GM19193 (cell line): ENCODE results near the gene FBXL19.

Experiments used
- POLR2A ChIP-seq: IDR thresholded peaks from 4 replicates; pipeline ENCODE4 v1.6.1; 2011; ENCODE audit not compliant: insufficient read depth, insufficient read length; ENCODE audit errors: extremely low read depth

FBXL19 gene

GRCh38 chr16:30982548-30983288, 59.3 kb downstream of the FBXL19 start:
- no peak for TF ChIP-seq POLR2A

GRCh38 chr16:30983289-30983889, 60.0 kb downstream of the FBXL19 start:
- TF ChIP-seq POLR2A, result no peak

GRCh38 chr16:30983898-30984610, 60.7 kb downstream of the FBXL19 start:
- TF ChIP-seq POLR2A, result no peak

GRCh38 chr16:30984669-30985400, 61.5 kb downstream of the FBXL19 start, which contains the start of gene HSD3B7:
Gene HSD3B7 (plus strand): TSS chr16:30985207. CDS start chr16:30985659, 452 bp downstream.
- peak; percentile 32 for TF ChIP-seq POLR2A

DNA sequence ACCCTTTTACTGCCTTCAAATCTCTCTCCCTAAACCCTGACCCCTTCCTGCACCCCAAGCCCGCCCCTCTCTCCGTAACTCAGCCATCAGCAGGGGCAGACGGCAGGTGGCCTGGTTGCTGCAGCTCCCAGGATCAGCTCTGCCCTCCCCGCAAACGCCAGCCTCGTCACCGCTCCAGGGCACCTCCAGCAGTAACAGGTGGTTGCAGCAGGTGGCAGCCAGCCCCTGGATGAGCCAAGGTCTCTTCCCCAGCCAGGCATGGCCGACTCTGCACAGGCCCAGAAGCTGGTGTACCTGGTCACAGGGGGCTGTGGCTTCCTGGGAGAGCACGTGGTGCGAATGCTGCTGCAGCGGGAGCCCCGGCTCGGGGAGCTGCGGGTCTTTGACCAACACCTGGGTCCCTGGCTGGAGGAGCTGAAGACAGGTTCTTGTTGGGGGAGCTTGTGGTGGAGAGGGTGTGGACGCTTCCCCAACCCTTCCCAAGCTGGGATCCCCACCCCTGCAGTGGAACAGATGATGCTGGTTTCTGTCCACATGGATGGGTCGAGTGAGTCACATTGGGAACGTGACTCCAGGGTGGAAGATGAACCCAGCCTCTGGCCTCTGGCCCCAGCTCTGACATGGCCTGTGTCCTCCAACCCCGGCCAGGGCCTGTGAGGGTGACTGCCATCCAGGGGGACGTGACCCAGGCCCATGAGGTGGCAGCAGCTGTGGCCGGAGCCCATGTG, 62.2 kb downstream of the FBXL19 start:
- TF ChIP-seq POLR2A, result no peak

DNA sequence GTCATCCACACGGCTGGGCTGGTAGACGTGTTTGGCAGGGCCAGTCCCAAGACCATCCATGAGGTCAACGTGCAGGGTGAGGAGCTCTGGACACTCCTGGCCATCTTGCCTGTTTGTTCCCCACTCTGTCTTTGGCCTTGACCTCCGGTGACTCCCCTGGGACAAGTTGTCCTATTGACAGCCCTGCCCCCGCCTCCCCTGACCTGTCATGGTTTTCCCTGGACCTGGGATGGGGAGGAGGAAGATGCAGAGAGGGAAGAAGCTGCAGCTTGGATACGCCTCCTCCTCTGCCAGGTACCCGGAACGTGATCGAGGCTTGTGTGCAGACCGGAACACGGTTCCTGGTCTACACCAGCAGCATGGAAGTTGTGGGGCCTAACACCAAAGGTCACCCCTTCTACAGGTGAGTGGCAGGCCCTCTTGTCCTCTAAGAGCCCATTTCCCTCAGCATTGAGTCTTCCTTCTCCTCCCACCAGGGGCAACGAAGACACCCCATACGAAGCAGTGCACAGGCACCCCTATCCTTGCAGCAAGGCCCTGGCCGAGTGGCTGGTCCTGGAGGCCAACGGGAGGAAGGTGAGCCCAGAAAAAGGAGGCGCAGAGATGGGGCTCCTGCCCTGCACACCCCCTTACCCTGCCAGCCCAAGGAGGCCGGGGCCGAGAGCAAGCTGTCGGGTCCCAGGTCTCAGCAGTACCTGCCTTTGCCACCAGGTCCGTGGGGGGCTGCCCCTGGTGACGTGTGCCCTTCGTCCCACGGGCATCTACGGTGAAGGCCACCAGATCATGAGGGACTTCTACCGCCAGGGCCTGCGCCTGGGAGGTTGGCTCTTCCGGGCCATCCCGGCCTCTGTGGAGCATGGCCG, 63.0 kb downstream of the FBXL19 start:
- no peak for TF ChIP-seq POLR2A

- TF ChIP-seq POLR2A, result no peak
Measured at GRCh38 chr16:30987581-30988190, 64.3 kb downstream of the FBXL19 start.

DNA sequence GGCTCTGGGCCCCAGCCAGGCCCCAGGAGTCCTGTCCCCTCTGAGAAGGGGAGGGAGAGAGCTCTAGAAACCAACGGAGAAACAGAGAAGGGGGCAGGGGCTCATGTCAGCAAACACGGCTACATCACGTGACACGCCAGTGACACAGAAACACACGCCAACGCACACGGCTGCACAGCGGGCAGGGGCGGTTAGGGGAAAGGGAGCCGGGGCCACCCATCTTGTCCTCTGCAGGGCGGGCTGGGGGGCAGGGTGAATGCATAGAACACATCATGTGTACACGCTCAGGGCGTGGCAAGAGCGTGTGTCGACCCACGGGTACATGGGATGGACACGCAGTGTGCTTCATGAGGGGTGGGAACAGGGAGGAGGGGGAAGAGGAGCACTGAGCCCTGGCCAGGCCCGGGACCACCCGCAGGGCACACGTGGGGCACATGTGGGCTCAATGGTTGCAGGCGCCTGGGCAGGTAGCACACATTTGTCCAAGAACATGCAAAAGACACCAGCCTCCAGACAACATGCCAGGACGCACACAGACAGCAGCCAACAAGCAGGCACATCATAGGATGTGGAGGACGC, 66.2 kb downstream of the FBXL19 start:
- TF ChIP-seq POLR2A, result no peak

DNA sequence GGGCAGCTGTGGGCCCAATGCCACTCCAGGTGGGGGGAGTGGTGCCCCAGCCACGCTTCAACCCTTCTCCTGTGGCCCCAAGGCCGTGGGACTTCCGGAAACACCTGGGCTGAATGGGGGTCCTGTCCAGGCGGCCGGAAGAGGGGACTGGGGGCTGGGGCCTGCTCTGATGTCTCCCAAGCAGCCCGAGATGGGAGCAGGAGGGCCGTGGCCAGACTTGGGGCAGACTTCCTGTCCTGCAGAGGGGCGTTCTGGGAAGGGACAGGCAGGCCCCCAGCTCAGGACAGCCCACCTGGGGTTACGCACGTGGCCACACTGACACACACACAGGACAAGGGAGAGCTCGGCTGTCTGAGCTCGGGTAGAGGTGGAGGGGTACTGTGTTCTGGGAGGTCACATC, 66.7 kb downstream of the FBXL19 start:
- no peak for TF ChIP-seq POLR2A

GRCh38 chr16:30991052-30991451, 67.7 kb downstream of the FBXL19 start:
- no peak for TF ChIP-seq POLR2A

DNA sequence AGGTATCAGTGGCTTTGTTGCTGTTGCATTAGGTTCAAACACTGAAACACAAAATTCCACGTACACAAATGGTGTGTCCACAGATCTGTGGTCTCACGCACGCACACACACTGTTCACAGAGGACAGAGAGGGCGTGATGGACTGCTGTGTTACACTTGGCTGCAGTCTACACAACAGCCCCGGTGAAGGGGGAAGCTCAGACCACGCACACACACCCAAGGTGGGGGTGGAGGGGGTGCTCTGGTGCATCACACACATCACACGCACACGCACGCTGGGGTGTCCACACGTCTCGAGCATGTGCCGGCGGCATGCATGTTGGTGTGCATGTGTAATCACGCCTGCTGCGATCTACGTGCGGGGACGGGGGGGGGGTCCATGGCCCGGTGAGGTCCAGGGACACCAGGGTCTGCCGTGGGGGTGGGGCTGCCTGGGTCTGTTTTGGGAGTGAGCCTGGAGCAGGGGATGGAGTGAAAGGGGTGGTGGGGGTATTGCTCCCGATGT, 69.0 kb downstream of the FBXL19 start:
- TF ChIP-seq POLR2A, result no peak

DNA sequence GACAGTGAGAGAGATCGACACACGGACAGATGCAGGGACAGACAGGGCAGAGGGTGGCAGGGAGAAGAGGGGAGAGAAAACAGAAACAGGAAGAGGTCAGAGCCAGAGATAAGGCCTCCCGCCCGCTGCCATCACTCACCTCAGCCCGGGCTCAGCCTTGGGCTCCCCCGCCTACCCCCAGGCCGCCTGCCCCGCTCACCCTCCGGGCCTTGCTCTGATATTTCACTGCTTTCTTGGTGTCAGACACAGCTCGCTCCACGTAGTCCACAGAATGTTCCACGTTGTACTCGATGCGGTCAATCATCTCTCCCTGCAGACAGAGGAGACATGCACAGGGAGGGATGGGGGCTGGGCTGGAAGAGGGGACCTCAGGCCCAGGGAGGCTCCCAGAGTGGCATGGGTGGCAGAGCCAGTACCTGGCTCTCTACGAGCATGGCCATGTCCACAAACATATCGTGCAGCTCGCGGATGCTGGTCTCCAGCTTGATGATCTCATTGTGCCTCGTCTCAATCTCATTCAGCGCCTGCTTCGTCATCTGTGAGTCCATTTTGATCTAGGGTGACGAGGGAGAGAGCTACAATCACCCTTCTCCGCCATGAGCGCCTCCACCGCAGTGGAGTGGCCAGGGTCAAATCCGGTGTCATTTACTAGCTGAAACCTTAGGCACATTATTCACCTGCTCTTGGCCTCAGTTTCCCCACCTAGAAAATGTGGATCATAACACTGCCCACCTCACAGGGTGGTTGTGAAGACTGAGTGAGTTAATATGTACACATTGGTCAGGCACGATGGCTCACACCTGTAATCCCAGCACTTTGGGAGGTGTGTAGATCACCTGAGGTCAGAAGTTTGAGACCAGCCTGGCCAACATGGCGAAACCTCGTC, 69.8 kb downstream of the FBXL19 start:
- TF ChIP-seq POLR2A, result no peak

DNA sequence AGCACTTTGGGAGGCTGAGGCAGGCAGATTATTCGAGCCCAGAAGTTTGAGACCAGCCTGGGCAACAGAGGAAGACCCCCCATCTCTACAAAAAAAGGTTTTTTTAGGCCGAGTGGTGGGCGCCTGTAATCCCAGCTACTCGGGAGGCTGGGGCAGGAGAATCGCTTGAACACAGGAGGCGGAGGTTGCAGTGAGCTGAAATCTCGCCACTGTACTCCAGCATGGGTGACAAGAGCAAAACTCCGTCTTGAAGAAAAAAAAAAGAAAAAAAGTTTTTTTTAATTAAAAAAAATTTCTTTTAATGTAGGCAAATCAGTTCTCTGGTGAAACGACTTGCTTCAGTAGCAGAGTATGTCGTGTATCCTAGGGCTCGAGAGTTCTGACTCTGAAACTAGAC, 72.6 kb downstream of the FBXL19 start:
- TF ChIP-seq POLR2A, result no peak
